Measurements from ENCODE around the gene DYNLT1.
"Not testable (repeated sequence)": the region's sequence is repeated elsewhere in the genome, so short reads cannot be mapped to it uniquely, and the experiment has no call there.

Gene DYNLT1

GRCh38 chr6:158624684-158625682 lies 19.6 kb downstream of the DYNLT1 start:
- H3K4me1 ChIP-seq = peaks cover 36% of the 10 kb centered on the region

GRCh38 chr6:158622545-158623190 lies 21.9 kb downstream of the DYNLT1 start:
- no peak overlapping the region for H3K27ac ChIP-seq
- peaks cover 64% of the 10 kb centered on the region for H3K36me3 ChIP-seq
- no peaks in the 10 kb centered on the region for H3K9me3 ChIP-seq
- no peak for TF ChIP-seq Cebpa-rat (IDR thresholded peaks at IDR 0.05)
- H3K4me1 ChIP-seq = peaks cover 36% of the 10 kb centered on the region
- H3K4me3 ChIP-seq = no peak overlapping the region
- no peaks in the 10 kb centered on the region for H3K27me3 ChIP-seq
- H4K20me1 ChIP-seq = peaks cover 57% of the 10 kb centered on the region
- H3K4me2 ChIP-seq = peak overlapping the region; percentile 20
- no peak overlapping the region for H3K9ac ChIP-seq

More at GRCh38 chr6:158624684-158625682, 19.6 kb downstream of the DYNLT1 start:
- H3K4me2 ChIP-seq = peak overlapping the region; percentile 77
- H3K27me3 ChIP-seq = no peaks in the 10 kb centered on the region
- peak overlapping the region; percentile 19; the same call in 1 of the 2 replicates for H3K27ac ChIP-seq
- no peak overlapping the region for H3K4me3 ChIP-seq
- peaks cover 76% of the 10 kb centered on the region for H3K36me3 ChIP-seq
- H4K20me1 ChIP-seq = peaks cover 80% of the 10 kb centered on the region
- H3K9ac ChIP-seq = 0 out of 2 replicates have a peak overlapping the region, but pooled peaks have one; percentile 23
- TF ChIP-seq Cebpa-rat (IDR thresholded peaks at IDR 0.05) = no peak
- H3K9me3 ChIP-seq = no peaks in the 10 kb centered on the region

- no peaks in the 10 kb centered on the region for H3K27me3 ChIP-seq
- H4K20me1 ChIP-seq = peaks cover 52% of the 10 kb centered on the region
- H3K4me2 ChIP-seq = peak overlapping the region; percentile 20
- H3K4me1 ChIP-seq = peaks cover 36% of the 10 kb centered on the region
- H3K4me3 ChIP-seq = no peak overlapping the region
- TF ChIP-seq Cebpa-rat (IDR thresholded peaks at IDR 0.05) = no peak
- no peak overlapping the region for H3K9ac ChIP-seq
- no peaks in the 10 kb centered on the region for H3K9me3 ChIP-seq
- H3K36me3 ChIP-seq = peaks cover 56% of the 10 kb centered on the region
- no peak overlapping the region for H3K27ac ChIP-seq
Measured at GRCh38 chr6:158621694-158622544, 22.6 kb downstream of the DYNLT1 start.

- no peak for TF ChIP-seq Cebpa-rat (IDR thresholded peaks at IDR 0.05)
- Histone ChIP-seq H3K4me1 (peaks cover 36% of the 10 kb centered on the region), H3K27ac (no peak overlapping the region), H3K9ac (no peak overlapping the region), H3K9me3 (no peaks in the 10 kb centered on the region), H3K4me2 (no peak overlapping the region), H3K4me3 (no peak overlapping the region), H4K20me1 (peaks cover 50% of the 10 kb centered on the region), H3K27me3 (no peaks in the 10 kb centered on the region), H3K36me3 (peaks cover 49% of the 10 kb centered on the region)
Measured at GRCh38 chr6:158620963-158621693, 23.4 kb downstream of the DYNLT1 start.

GRCh38 chr6:158619922-158620801 lies 24.4 kb downstream of the DYNLT1 start:
- no peak for TF ChIP-seq Cebpa-rat (IDR thresholded peaks at IDR 0.05)
- peaks cover 34% of the 10 kb centered on the region for H3K4me1 ChIP-seq
- H3K36me3 ChIP-seq = peaks cover 48% of the 10 kb centered on the region

GRCh38 chr6:158618289-158618688 lies 26.3 kb downstream of the DYNLT1 start:
- peaks cover 15% of the 10 kb centered on the region; the same call in 1 of the 2 replicates for H3K9me3 ChIP-seq
- H4K20me1 ChIP-seq = peaks cover 24% of the 10 kb centered on the region; the same call in 1 of the 2 replicates
- peaks cover 16% of the 10 kb centered on the region for H3K4me1 ChIP-seq
- not testable (repeated sequence) for H3K9ac ChIP-seq, H3K4me3 ChIP-seq, H3K27ac ChIP-seq, H3K27me3 ChIP-seq, H3K4me2 ChIP-seq
- H3K36me3 ChIP-seq = peaks cover 51% of the 10 kb centered on the region

More at GRCh38 chr6:158619922-158620801, 24.4 kb downstream of the DYNLT1 start:
- Histone ChIP-seq H3K27ac (no peak overlapping the region), H4K20me1 (peaks cover 41% of the 10 kb centered on the region), H3K4me3 (no peak overlapping the region), H3K9me3 (peaks cover 7% of the 10 kb centered on the region; the same call in 1 of the 2 replicates), H3K4me2 (no peak overlapping the region), H3K9ac (no peak overlapping the region), H3K27me3 (no peaks in the 10 kb centered on the region)

- not testable (repeated sequence) for H3K9ac ChIP-seq, H3K27me3 ChIP-seq, H3K4me3 ChIP-seq, H3K4me2 ChIP-seq, H3K4me1 ChIP-seq, H3K27ac ChIP-seq
- 0 out of 2 replicates have a peak, but pooled peaks cover 16% of the 10 kb centered on the region for H4K20me1 ChIP-seq
- peaks cover 51% of the 10 kb centered on the region for H3K36me3 ChIP-seq
- peaks cover 15% of the 10 kb centered on the region; the same call in 1 of the 2 replicates for H3K9me3 ChIP-seq
Measured at GRCh38 chr6:158614606-158615005, 29.9 kb downstream of the DYNLT1 start.
